ENCODE results near the gene PLEKHG4B. TPM values are rescaled to one million over a fixed set of nuclear protein-coding genes. Genes with fewer than 3 reads are reported as not detected.

PLEKHG4B gene
- total RNA-seq, 1 experiment from 2014 or later: not detected

GRCh38 chr5:167982-168660 is 76.2 kb downstream of the PLEKHG4B start:
- DNase-seq (ENCODE audit: extremely low read depth, low read depth): no peak

- no peak for DNase-seq (ENCODE audit: extremely low read depth, low read depth)
Observed at GRCh38 chr5:169071-169727, 77.2 kb downstream of the PLEKHG4B start.

- no peak for DNase-seq (ENCODE audit: extremely low read depth, low read depth)
Observed at GRCh38 chr5:169728-170094, 77.7 kb downstream of the PLEKHG4B start.

GRCh38 chr5:170971-171800 is 79.2 kb downstream of the PLEKHG4B start:
- no peak for DNase-seq (ENCODE audit: extremely low read depth, low read depth)

GRCh38 chr5:171801-172331 is 79.9 kb downstream of the PLEKHG4B start:
- no peak for DNase-seq (ENCODE audit: extremely low read depth, low read depth)

GRCh38 chr5:172421-172820 is 80.5 kb downstream of the PLEKHG4B start:
- DNase-seq (ENCODE audit: extremely low read depth, low read depth): no peak

GRCh38 chr5:172841-173251 is 80.9 kb downstream of the PLEKHG4B start:
- DNase-seq (ENCODE audit: extremely low read depth, low read depth): no peak

- DNase-seq (ENCODE audit: extremely low read depth, low read depth): no peak
Observed at GRCh38 chr5:173392-174290, 81.7 kb downstream of the PLEKHG4B start.

- no peak for DNase-seq (ENCODE audit: extremely low read depth, low read depth)
Observed at GRCh38 chr5:174291-174600, 82.3 kb downstream of the PLEKHG4B start.

- DNase-seq (ENCODE audit: extremely low read depth, low read depth): no peak
Observed at GRCh38 chr5:174876-175465, 83.0 kb downstream of the PLEKHG4B start.

- DNase-seq (ENCODE audit: extremely low read depth, low read depth): no peak
Observed at GRCh38 chr5:176296-176823, 84.4 kb downstream of the PLEKHG4B start.

- DNase-seq (ENCODE audit: extremely low read depth, low read depth): no peak
Observed at GRCh38 chr5:178110-178509, 86.1 kb downstream of the PLEKHG4B start.

GRCh38 chr5:179401-179800 is 87.4 kb downstream of the PLEKHG4B start:
- DNase-seq (ENCODE audit: extremely low read depth, low read depth): no peak

GRCh38 chr5:180286-180918 is 88.4 kb downstream of the PLEKHG4B start:
- no peak for DNase-seq (ENCODE audit: extremely low read depth, low read depth)

GRCh38 chr5:181160-181559 is 89.2 kb downstream of the PLEKHG4B start:
- DNase-seq (ENCODE audit: extremely low read depth, low read depth): no peak

- DNase-seq (ENCODE audit: extremely low read depth, low read depth): no peak
Observed at GRCh38 chr5:181566-181965, 89.6 kb downstream of the PLEKHG4B start.

- no peak for DNase-seq (ENCODE audit: extremely low read depth, low read depth)
Observed at GRCh38 chr5:182126-182525, 90.2 kb downstream of the PLEKHG4B start.

- no peak for DNase-seq (ENCODE audit: extremely low read depth, low read depth)
Observed at GRCh38 chr5:184471-184870, 92.5 kb downstream of the PLEKHG4B start.
